SK-N-SH (cell line): ENCODE measurements around the gene FGF9. TPM values are rescaled to one million over a fixed set of nuclear protein-coding genes. Genes with fewer than 3 reads are reported as not detected.

Experiments used
- CTCF ChIA-PET: fragments of 300-600, 350-600 bp; formaldehyde crosslinking; extraction: SDS; loops from one replicate; lab custom pipeline; 2021; lab: Yijun Ruan, JAX
- POLR2A ChIA-PET: fragments of 350-600 bp; sonication (Branson Sonifier 250); formaldehyde crosslinking; extraction: SDS; loops from one replicate; lab custom pipeline; 2020; ENCODE audit warnings: antibody characterized with exemption, inconsistent platforms; lab: Yijun Ruan, JAX
- DNase-seq: peaks from one replicate; pipeline ENCODE4 v3.0.0; 2012
- H2AFZ ChIP-seq: fragments of 200-600 bp; sonication (generic); 2 replicates; pipeline ENCODE4 v1.8.1; 2016; ENCODE audit warnings: antibody characterized with exemption, mild to moderate bottlenecking, low read depth
- H3F3A ChIP-seq: fragments of 200-600 bp; sonication (generic); replicated peaks from 2 replicates; pipeline ENCODE3; 2016; ENCODE audit warnings: antibody characterized with exemption, mild to moderate bottlenecking; ENCODE audit not compliant: insufficient read depth
- H3K27ac ChIP-seq, 2 experiments: fragments of 200-500 bp in 1 of 2; fragments of 200-600 bp in 1 of 2; sonication (Bioruptor generic) in 1 of 2; sonication (generic), shearing (Covaris generic) in 1 of 2; 2 replicates each; pipeline versions ENCODE4 v1.5.1 to v1.6.1; 2014 to 2016; ENCODE audit warnings: low read depth in 2 of 2, inconsistent platforms in 1 of 2, low read length in 1 of 2, mild to moderate bottlenecking in 1 of 2, mixed read lengths in 1 of 2
- H3K27me3 ChIP-seq: fragments of 200-600 bp; sonication (generic), shearing (Covaris generic); 2 replicates; pipeline ENCODE4 v1.6.1; 2016; ENCODE audit warnings: mixed run types; ENCODE audit not compliant: insufficient read depth
- H3K36me3 ChIP-seq, 2 experiments: fragments of 200-500 bp in 1 of 2; fragments of 200-600 bp in 1 of 2; sonication (Bioruptor generic) in 1 of 2; sonication (generic) in 1 of 2; replicated peaks in 1 of 2; 2 replicates each; pipeline versions ENCODE3 to v1.5.1; 2014 to 2016; ENCODE audit warnings: low read length in 1 of 2, mild to moderate bottlenecking in 1 of 2; ENCODE audit not compliant: insufficient read depth in 2 of 2, control insufficient read depth in 1 of 2
- H3K4me1 ChIP-seq, 2 experiments: fragments of 200-500 bp in 1 of 2; fragments of 200-600 bp in 1 of 2; sonication (Bioruptor generic) in 1 of 2; sonication (generic), shearing (Covaris generic) in 1 of 2; 2 replicates each; pipeline versions ENCODE4 v1.5.1 to v1.6.1; 2014 to 2016; ENCODE audit warnings: low read depth in 1 of 2, low read length in 1 of 2, mixed run types in 1 of 2; ENCODE audit not compliant: insufficient read depth in 2 of 2, control insufficient read depth in 1 of 2
- H3K4me2 ChIP-seq: fragments of 200-600 bp; sonication (generic), shearing (Covaris generic); 2 replicates; pipeline ENCODE4 v1.6.1; 2017; ENCODE audit warnings: mixed run types
- H3K4me3 ChIP-seq, 2 experiments: fragments of 200-500 bp in 1 of 2; fragments of 200-600 bp in 1 of 2; sonication (Bioruptor generic) in 1 of 2; sonication (generic), shearing (Covaris generic) in 1 of 2; 2 replicates each; pipeline versions ENCODE4 v1.5.1 to v1.8.1; 2014 to 2016; ENCODE audit warnings: low read depth in 2 of 2, inconsistent platforms in 1 of 2, low read length in 1 of 2, mild to moderate bottlenecking in 1 of 2, mixed read lengths in 1 of 2, moderate library complexity in 1 of 2
- H3K79me2 ChIP-seq: fragments of 200-600 bp; sonication (generic); 2 replicates; pipeline ENCODE4 v1.8.1; 2017; ENCODE audit warnings: mild to moderate bottlenecking; ENCODE audit not compliant: insufficient read depth
- H3K9ac ChIP-seq: fragments of 200-600 bp; sonication (generic); 2 replicates; pipeline ENCODE4 v1.6.1; 2017; ENCODE audit warnings: mixed run types
- H3K9me2 ChIP-seq: fragments of 200-600 bp; sonication (generic); 2 replicates; pipeline ENCODE4 v1.6.1; 2017; ENCODE audit warnings: mixed run types
- H3K9me3 ChIP-seq: fragments of 200-600 bp; sonication (generic); 2 replicates; pipeline ENCODE4 v1.6.1; 2017; ENCODE audit warnings: mixed run types, mild to moderate bottlenecking, moderate library complexity
- H4K20me1 ChIP-seq: fragments of 200-600 bp; sonication (generic); 2 replicates; pipeline ENCODE4 v1.6.1; 2017; ENCODE audit warnings: mild to moderate bottlenecking, mixed run types; ENCODE audit not compliant: insufficient read depth
- CHD2 ChIP-seq: fragments of 150-350 bp; IDR thresholded peaks from 2 replicates; pipeline ENCODE4 v1.6.1; 2018; ENCODE audit warnings: low read length; ENCODE audit not compliant: partially characterized antibody
- ELF1 ChIP-seq: IDR thresholded peaks from 2 replicates; pipeline ENCODE4 v1.4.0; 2012
- EP300 ChIP-seq, 2 experiments: IDR thresholded peaks; 2 replicates each; pipeline versions ENCODE4 v1.4.0 to v1.6.1; 2012; ENCODE audit warnings: borderline replicate concordance in 1 of 2, low read depth in 1 of 2, low read length in 1 of 2
- EZH2phosphoT487 ChIP-seq: fragments of 200-600 bp; sonication (generic); IDR thresholded peaks from 2 replicates; pipeline ENCODE4 v1.6.1; 2017; ENCODE audit warnings: low read depth, mixed run types, mild to moderate bottlenecking, antibody characterized with exemption, moderate library complexity, borderline replicate concordance
- GABPA ChIP-seq: IDR thresholded peaks from 2 replicates; pipeline ENCODE4 v1.4.0; 2012; ENCODE audit warnings: low read depth, mild to moderate bottlenecking
- JUND ChIP-seq: IDR thresholded peaks from 2 replicates; pipeline ENCODE4 v1.4.0; 2012
- MXI1 ChIP-seq: IDR thresholded peaks from 2 replicates; pipeline ENCODE4 v1.6.1; 2012; ENCODE audit warnings: mild to moderate bottlenecking, low read depth, low read length, improper control_type of control experiment
- RAD21 ChIP-seq: IDR thresholded peaks from 2 replicates; pipeline ENCODE4 v1.6.1; 2012; ENCODE audit warnings: mild to moderate bottlenecking, low read length
- REST ChIP-seq: IDR thresholded peaks from 2 replicates; pipeline ENCODE4 v1.6.1; 2012; ENCODE audit warnings: mild to moderate bottlenecking, low read depth, low read length, moderate library complexity
- RFX5 ChIP-seq: IDR thresholded peaks from 2 replicates; pipeline ENCODE4 v1.6.1; 2012; ENCODE audit warnings: mild to moderate bottlenecking, improper control_type of control experiment, low read length
- RXRA ChIP-seq: IDR thresholded peaks from 2 replicates; pipeline ENCODE4 v1.4.0; 2012; ENCODE audit warnings: low read depth, mild to moderate bottlenecking, borderline replicate concordance
- TCF12 ChIP-seq: IDR thresholded peaks from 2 replicates; pipeline ENCODE4 v1.4.0; 2012
- TEAD4 ChIP-seq: IDR thresholded peaks from 2 replicates; pipeline ENCODE4 v1.4.0; 2012; ENCODE audit warnings: mild to moderate bottlenecking, borderline replicate concordance; ENCODE audit not compliant: insufficient read depth
- USF1 ChIP-seq: IDR thresholded peaks from 2 replicates; pipeline ENCODE4 v1.4.0; 2012; ENCODE audit warnings: low read depth, borderline replicate concordance
- ZBTB33 ChIP-seq: IDR thresholded peaks from 2 replicates; pipeline ENCODE4 v1.4.0; 2012; ENCODE audit warnings: low read depth, borderline replicate concordance
- WGBS: methylation state at CpG from one replicate; pipeline ENCODE4 v1.1.6; 2017; ENCODE audit warnings: low lambda C conversion rate; 5-methylcytosine and 5-hydroxymethylcytosine counted together
- polyA plus RNA-seq, 3 experiments: library from polyadenylated mRNA; depleted of rRNA; stranded (reverse); fragments of >200 nt; gene quantifications; 2 replicates each; pipeline ENCODE4 v1.2.3, GENCODE V29; 2012

The FGF9 gene
- polyA plus RNA-seq, 1 of the 3 experiments (the other 2 are of a cell fraction) = not detected

- no peak overlapping the region for H3K4me2 ChIP-seq
- H3K9me2 ChIP-seq = no peaks in the 10 kb centered on the region
- no peak overlapping the region for H3K27ac ChIP-seq
- H3K79me2 ChIP-seq = no peaks in the 10 kb centered on the region
- CTCF ChIA-PET = no interaction called here
- H3K27me3 ChIP-seq = peaks cover 16% of the 10 kb centered on the region; the same call in 1 of the 2 replicates
- H3K9ac ChIP-seq = no peak overlapping the region
- H3K4me1 ChIP-seq = no peaks in the 10 kb centered on the region
- H3K36me3 ChIP-seq = no peaks in the 10 kb centered on the region
- no peak overlapping the region for H3K4me3 ChIP-seq
- TF ChIP-seq EZH2phosphoT487 (no peak), ELF1 (no peak), REST (no peak), CHD2 (no peak), GABPA (no peak), RXRA (no peak), JUND (no peak), TCF12 (no peak), RAD21 (no peak), MXI1 (no peak), TEAD4 (no peak), USF1 (no peak), ZBTB33 (no peak), RFX5 (no peak), EP300 (IDR thresholded peaks at IDR 0.05; ENCODE audit: borderline replicate concordance in 1 of 2, low read depth in 1 of 2, low read length in 1 of 2) (no peak)
- no peaks in the 10 kb centered on the region for H3F3A ChIP-seq
- DNase-seq = no peak
- no peaks in the 10 kb centered on the region for H4K20me1 ChIP-seq
- POLR2A ChIA-PET = no interaction called here
- no peaks in the 10 kb centered on the region for H3K9me3 ChIP-seq
- WGBS = 20% methylated on average over 4 of the region's 4 CpGs
- H2AFZ ChIP-seq = no peak overlapping the region
Measured at GRCh38 chr13:21703846-21704245, 33.0 kb downstream of the FGF9 start.
